NCI-H524 (cell line): Measurements from ENCODE around the gene PPP2R2C.

Experiments used
- DNase-seq, 2 experiments: peaks; one replicate each; lab custom pipeline; 2025; lab: John Stamatoyannopoulos, UW

The PPP2R2C gene

GRCh38 chr4:6345866-6346265 lies 126.5 kb downstream of the PPP2R2C start:
- no peak for DNase-seq

DNA sequence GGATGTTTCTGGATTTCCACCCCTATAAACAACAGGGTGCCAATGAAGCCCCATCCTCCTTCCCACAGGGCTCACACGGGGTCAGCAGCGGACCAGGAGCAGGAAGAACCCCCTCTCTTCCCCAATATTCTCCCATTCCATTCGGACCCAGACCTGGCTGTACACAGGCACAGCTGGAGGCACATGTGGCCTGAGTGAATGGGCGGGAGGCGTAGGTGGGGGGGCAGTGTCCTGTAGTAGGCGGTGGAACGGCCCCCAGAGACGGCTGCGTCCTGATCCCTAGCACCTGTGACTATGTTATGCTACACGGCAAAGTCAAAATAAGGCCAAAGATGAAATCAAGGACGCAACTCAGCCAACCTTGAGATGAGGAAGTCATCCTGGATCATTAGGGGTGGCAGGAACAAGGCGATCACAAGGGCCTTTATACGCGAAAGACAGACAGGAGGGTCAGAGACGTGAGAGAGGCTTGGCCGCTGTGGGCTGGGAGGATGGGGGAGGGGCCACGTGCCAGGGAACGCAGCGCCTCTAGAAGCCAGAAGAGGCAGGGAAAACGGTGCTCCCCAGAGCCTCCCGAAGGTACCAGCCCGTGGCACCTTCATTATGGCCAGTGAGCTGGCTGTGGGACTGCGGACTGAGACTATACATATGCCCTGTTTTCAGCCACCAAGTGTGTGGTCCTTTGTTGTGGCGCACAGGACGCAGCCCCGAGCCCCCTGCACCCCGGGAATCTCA lies 127.2 kb downstream of the PPP2R2C start:
- DNase-seq = no peak

- DNase-seq = no peak
Observed at GRCh38 chr4:6343939-6344408, 128.4 kb downstream of the PPP2R2C start.

GRCh38 chr4:6342530-6343293 lies 129.7 kb downstream of the PPP2R2C start:
- peak; percentile 96 to 98 for DNase-seq

DNA sequence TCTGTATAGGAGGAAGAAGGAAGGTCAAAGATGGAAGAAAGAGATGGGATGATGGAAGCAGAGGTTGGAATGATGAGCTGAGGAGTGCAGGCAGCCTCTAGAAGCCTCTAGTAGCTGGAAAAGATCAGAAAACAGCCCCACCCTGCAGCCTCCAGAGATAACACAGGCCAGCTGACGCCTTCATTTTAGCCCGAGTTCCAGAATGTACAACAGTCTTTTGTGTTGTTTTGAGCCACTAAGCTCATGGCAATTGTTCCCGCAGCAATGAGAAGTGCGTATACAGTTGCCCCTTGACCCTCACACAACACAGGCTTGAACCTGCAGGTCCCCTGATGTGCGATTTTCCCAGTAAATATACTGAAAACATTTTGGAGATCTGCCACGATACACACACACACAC lies 130.7 kb downstream of the PPP2R2C start:
- peak in 1 of 2 experiments; percentile 15 for DNase-seq

DNA sequence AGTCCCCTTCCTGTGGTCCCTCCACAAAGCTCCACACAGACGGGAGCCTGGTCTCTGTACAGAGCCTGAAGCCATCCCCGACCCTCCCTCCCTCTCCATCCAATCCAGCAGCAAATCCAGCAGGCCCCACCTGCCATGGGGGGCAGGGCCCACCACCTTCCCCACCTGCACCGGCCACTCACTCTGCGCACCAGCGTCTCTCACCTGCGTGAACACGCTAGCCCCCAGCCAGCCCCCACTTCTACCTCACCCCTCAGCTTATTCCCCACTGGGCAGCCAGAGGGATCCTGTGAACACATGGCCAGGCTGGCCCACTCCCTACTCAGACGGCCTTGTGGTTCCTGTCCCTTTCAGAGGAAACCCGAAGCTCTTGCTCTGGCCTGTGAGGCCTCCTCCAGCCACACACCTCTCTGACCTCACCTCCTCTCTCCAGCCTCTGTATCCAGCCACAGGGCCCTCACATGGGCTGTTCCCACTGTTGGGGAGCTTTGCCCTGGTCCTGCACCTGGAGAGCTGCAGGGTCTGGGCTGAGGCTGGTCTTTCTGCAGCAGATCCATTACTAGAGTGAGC lies 131.9 kb downstream of the PPP2R2C start:
- no peak for DNase-seq

DNA sequence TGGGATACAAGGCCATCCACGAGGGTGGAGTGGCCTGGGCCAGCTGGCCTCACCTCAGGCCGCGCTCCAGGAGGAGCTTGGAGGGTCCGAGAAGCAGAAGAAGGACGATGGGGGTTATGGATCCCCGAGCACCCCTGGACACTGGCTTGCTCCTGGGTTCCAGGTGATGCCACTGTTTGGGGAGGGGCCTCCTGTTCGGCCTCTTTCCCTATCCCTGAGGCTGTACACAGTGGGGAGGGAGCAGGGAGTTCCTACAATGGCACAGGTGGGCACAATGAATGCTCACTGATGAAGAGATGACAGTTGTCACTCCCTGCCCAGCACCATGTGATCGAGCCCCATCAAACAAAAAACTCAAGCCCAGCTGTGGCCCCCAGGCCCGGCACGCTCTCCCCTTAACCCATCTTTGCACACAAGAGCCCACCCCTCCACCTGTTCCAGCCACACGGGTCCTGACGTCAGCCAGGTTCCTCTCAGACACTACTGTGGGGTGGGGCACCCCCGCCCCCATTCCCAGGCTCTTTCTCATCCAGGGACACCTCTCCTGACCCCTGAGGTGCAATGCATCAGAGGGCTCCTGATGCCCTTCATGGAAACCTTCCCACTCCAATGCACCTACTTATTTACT lies 132.5 kb downstream of the PPP2R2C start:
- no peak for DNase-seq

GRCh38 chr4:6338951-6339817 lies 133.2 kb downstream of the PPP2R2C start:
- DNase-seq = no peak

DNA sequence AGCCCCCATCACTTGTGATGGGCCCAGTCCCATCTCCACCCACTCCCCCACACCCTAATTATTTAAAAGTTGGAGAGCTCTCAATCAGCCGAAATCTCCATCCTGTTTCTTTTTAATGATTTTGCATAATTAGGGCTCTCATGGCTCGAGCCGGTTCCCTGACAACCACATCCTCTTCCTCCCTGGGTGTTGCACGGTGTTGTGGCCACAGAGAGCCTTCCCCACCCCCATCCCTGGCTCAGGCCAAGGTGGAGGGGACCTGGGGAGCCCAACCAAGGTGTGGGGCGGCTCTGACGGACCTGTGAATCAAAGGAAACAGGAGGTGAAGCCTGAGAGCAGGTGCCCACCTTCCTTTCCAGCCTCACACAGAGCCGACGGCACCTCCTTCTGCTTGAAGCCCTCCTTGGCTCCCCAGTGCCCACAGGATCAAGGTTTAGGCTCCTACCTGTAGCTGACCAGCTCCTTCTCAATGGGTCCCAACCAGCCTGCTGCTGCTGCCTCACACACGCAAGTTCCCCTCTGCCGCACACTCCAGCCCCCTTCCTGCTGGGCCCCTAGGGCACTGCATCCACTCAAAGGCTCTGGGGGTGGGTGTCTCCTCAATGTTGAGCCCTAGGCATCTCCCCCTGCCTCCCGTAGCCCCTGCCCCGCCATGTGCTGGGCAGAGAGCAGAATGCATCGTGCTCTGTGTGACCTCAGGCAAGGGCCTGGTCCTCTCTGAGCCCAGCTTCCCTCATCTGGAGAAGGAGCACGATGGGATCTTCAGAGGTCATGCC lies 134.1 kb downstream of the PPP2R2C start:
- DNase-seq = no peak

DNA sequence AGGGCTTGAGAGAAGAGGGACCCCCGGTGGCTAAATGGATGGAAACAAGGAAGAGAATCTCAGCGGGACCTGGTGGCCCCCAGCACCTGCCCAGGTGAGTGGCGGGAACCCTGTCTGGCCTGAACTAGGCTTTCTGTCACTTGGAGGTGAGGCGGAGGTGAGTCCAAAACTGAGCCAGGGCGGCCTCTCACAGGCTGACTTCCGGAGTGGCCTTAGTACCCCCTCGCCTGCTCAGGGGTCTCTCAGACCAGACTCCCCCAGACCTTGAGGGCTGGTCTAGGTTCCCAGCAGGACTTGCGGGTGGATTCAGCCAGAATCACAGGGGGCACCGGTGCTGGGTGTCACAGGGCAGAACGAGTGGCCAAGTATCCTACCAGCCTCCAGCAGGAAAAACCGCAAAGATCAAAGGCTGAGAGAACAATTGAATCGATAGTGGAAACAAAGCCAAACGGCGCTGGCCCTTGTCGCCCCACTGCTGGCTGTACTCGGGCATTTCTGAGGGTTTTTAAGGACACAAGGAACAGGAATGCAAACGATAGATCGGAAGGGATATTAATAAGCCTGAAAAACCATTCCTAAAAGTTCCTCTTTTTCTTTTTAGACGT lies 135.0 kb downstream of the PPP2R2C start:
- DNase-seq = no peak

- DNase-seq = no peak
Observed at GRCh38 chr4:6336166-6336565, 136.2 kb downstream of the PPP2R2C start.

GRCh38 chr4:6335040-6335590 lies 137.3 kb downstream of the PPP2R2C start:
- peak; percentile 20 to 52 for DNase-seq

DNA sequence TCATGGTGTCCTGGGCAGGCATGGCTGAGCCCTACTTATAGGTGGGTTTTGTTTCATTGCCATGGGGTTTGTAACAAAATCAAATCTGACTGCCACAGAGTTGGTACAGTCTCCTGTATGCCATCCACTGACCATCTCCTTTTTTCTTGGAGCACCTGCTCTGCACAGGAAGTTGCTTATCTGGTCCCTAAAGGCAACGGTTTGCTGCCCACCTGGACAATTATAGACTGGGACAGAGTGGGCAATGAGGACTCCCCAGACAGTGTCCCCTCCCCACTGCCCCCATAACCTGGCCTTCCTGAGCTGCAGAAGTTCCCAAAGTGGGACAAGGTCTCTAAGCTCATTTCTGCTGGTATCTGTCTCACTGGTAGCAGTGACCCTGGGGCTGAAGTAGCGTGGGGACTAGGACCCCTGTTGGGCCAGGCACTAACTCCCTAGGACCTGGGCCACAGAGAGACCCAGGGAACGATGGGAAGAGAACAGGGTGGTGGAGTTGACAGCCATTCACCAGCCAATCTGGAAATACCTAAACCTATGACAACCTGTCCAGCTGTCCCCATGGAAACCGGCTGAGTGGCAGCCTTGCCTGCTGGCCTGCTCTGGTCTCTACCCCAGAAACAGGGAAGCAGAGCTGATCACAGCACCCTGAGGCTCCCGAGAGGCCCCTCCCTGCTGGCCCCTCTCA lies 138.1 kb downstream of the PPP2R2C start:
- DNase-seq = peak in 1 of 2 experiments; percentile 63

GRCh38 chr4:6333301-6334202 lies 138.9 kb downstream of the PPP2R2C start:
- DNase-seq = peak in 1 of 2 experiments; percentile 51

DNA sequence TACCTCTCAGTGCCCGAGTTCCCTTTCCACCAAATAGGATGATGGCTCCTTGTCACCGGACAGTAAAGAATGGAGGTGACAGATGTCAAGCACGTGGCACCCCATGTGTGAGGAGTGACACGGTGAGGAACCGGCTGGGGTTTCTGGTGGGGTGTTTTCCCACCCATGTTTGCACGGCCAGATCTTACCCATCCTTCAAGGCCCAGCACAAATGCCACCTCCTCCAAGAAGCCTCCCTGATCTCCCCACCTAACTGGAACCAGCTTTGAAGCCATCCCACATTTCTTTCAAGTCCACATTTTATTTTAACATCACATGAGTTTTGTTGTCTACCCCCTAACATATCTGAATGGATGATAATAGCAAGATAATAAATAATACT lies 139.8 kb downstream of the PPP2R2C start:
- no peak for DNase-seq

DNA sequence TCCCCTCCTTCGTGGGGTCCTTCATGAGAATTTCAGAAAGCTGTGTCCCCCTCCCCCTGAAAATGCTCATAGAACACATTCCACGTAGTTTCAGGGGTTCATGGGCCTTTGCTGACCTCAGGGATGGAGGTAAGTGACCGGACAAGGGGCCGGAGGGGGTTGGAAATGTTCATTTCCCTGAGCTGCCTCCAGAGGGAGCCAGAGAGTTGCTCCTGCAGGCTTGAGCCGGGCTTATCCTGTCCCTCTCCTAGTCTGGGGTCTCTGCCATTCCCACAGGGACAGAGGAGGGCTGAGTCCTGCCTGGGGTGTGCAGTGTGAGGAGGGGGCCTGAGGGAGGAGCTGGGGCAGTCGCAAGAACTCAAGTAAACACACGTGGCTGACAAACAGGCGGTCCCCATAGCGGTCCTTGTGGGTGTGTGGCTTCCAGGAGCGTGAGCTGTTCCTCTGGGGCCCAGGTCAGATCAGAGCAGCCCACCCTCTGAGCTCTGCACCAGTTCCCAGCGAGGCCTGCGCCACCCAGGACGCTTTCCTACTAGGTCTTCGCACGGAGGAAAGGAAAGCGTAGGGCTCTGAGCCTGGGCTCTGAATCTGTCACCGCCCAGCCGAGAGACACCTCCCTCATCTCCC lies 140.3 kb downstream of the PPP2R2C start:
- DNase-seq = peak in 1 of 2 experiments; percentile 48

DNA sequence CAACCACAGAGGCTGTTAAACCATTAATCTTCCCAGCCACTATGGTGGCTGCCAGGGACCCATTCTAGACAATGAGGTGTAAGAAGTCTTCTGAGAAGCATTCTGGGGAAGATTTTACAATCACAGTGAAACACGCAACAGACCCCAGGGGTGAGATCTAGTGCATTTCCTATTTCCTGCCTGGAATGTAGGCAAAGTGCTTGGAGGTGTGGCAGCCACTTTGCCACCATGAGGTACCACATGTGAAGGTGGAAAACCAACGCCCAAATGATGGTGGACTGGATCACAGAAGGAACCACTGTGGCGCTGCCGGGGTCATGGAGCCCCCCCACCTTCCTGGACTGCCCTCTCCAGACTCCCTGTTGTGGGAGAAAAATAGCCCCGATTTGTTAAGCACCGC lies 140.9 kb downstream of the PPP2R2C start:
- no peak for DNase-seq

- peak in 1 of 2 experiments; percentile 47 for DNase-seq
Observed at GRCh38 chr4:6331018-6331417, 141.4 kb downstream of the PPP2R2C start.
